ENCODE data around the gene ZDHHC9. TPM values are rescaled to one million over a fixed set of nuclear protein-coding genes. Genes with fewer than 3 reads are reported as not detected.

Gene ZDHHC9
- total RNA-seq, 3 donors from 2014 or later, result 21.8 to 36.2 (median 34.4) TPM

DNA sequence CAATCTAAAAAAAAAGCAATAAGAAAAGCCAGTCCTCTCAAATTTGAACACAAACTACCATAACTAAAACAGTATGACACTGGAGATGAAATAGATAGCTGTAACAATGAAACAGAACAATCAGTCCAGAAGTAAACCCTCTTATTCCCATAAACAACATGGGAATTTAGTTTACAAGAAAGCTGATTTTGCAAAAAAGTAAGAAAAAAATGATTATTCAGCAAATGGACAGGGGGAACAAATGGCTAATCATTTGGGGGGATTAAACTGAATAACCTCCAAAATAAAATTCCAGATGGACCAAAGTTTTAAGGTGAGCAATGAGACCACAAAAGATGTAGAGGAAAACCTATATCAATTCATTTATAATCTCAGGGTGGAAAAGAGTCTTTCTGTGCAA, 80.0 kb downstream of the ZDHHC9 start:
- intact Hi-C loops (cut with DNase I; ENCODE audit: low total_unique reads), result no loop called here
- no peaks in the 10 kb centered on the region for H3K27me3 ChIP-seq
- no peak overlapping the region for H3K4me3 ChIP-seq
- H3K9me3 ChIP-seq, result no peaks in the 10 kb centered on the region
- no peaks in the 10 kb centered on the region for H3K4me1 ChIP-seq
- no peak overlapping the region for H3K27ac ChIP-seq
- no peak for TF ChIP-seq POLR2AphosphoS5 (IDR thresholded peaks at IDR 0.05)
- no peak for TF ChIP-seq POLR2A (IDR thresholded peaks at IDR 0.05)
- no peak for TF ChIP-seq CTCF (IDR thresholded peaks at IDR 0.05)
- H3K36me3 ChIP-seq, result no peaks in the 10 kb centered on the region
- DNase-seq (ENCODE audit: low spot score in 2 of 2), result no peak

DNA sequence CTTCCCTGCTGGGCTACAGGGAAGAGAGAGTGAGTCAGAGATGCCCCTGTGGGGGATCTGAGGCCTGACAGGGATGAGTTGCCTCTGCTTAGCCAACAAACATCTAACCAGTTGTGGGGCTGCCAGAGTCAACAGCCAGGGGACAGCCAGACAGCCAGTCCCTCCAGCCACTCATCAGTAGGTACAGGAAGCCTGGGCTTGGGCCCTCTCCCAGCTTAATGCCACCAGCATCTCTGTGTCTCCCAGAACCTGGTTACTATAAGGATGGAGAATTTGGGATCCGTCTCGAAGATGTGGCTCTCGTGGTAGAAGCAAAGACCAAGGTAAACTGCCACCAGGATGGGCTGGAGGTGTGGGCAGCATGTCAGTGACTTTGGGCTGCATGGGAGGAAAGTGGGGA, 81.2 kb downstream of the ZDHHC9 start:
- no peaks in the 10 kb centered on the region for H3K4me1 ChIP-seq
- no peak for TF ChIP-seq POLR2AphosphoS5 (IDR thresholded peaks at IDR 0.05)
- no peaks in the 10 kb centered on the region for H3K36me3 ChIP-seq
- intact Hi-C loops (cut with DNase I; ENCODE audit: low total_unique reads), result no loop called here
- no peaks in the 10 kb centered on the region for H3K9me3 ChIP-seq
- no peaks in the 10 kb centered on the region for H3K27me3 ChIP-seq
- no peak for DNase-seq (ENCODE audit: low spot score in 2 of 2)
- no peak overlapping the region for H3K4me3 ChIP-seq
- H3K27ac ChIP-seq, result no peak overlapping the region

GRCh38 chrX:129761596-129761995, 82.1 kb downstream of the ZDHHC9 start:
- no peak for TF ChIP-seq POLR2AphosphoS5 (IDR thresholded peaks at IDR 0.05)
- TF ChIP-seq POLR2A (IDR thresholded peaks at IDR 0.05), result no peak
- TF ChIP-seq CTCF (IDR thresholded peaks at IDR 0.05), result no peak
- no peak for DNase-seq (ENCODE audit: low spot score in 2 of 2)
- no peak overlapping the region for H3K27ac ChIP-seq
- no peaks in the 10 kb centered on the region for H3K36me3 ChIP-seq
- no peak overlapping the region for H3K4me3 ChIP-seq
- intact Hi-C loops (cut with DNase I; ENCODE audit: low total_unique reads), result no loop called here
- H3K27me3 ChIP-seq, result no peaks in the 10 kb centered on the region
- H3K9me3 ChIP-seq, result no peaks in the 10 kb centered on the region
- H3K4me1 ChIP-seq, result no peaks in the 10 kb centered on the region

- Histone ChIP-seq H3K27me3 (peaks cover 0 to 5% of the 10 kb centered on the region in 2 donors), H3K27ac (no peak overlapping the region), H3K36me3 (no peaks in the 10 kb centered on the region), H3K4me1 (no peaks in the 10 kb centered on the region), H3K4me3 (no peak overlapping the region), H3K9me3 (no peaks in the 10 kb centered on the region)
- TF ChIP-seq POLR2AphosphoS5 (IDR thresholded peaks at IDR 0.05) (no peak), POLR2A (IDR thresholded peaks at IDR 0.05) (no peak), CTCF (IDR thresholded peaks at IDR 0.05) (no peak)
- intact Hi-C loops (cut with DNase I; ENCODE audit: low total_unique reads), result no loop called here
- DNase-seq (ENCODE audit: low spot score in 2 of 2), result no peak
Observed at GRCh38 chrX:129760981-129761380, 82.7 kb downstream of the ZDHHC9 start.

DNA sequence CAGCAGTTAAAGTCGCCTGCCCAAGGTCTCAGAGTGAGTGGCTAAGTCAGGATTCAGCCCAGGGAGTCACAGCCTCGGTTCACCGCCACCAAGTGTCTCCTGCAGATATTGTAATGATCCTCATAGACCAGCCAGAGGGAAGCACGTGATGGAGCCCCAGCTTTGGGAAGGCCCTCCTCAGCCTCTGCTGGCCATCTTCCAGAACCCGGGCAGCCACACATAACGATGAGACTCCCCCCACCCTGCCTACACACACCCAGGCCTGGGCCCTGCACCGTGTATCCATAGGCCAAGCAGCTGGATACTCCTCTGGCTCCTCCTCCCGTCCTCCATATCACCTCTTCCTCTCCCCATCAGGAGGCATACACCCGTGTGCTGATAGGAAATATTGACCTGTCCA, 83.5 kb downstream of the ZDHHC9 start:
- intact Hi-C loops (cut with DNase I; ENCODE audit: low total_unique reads), result no loop called here
- H3K27ac ChIP-seq, result peak overlapping the region; percentile 63 to 78
- H3K36me3 ChIP-seq, result no peaks in the 10 kb centered on the region
- no peak for TF ChIP-seq CTCF (IDR thresholded peaks at IDR 0.05)
- TF ChIP-seq POLR2A (IDR thresholded peaks at IDR 0.05), result no peak
- no peak for DNase-seq (ENCODE audit: low spot score in 2 of 2)
- no peaks in the 10 kb centered on the region for H3K4me1 ChIP-seq
- peaks cover 0 to 14% of the 10 kb centered on the region in 2 donors for H3K27me3 ChIP-seq
- no peak overlapping the region for H3K4me3 ChIP-seq
- no peaks in the 10 kb centered on the region for H3K9me3 ChIP-seq

- no peaks in the 10 kb centered on the region for H3K4me1 ChIP-seq
- no peaks in the 10 kb centered on the region for H3K9me3 ChIP-seq
- TF ChIP-seq POLR2A (IDR thresholded peaks at IDR 0.05) (no peak), CTCF (IDR thresholded peaks at IDR 0.05) (no peak), POLR2AphosphoS5 (IDR thresholded peaks at IDR 0.05) (peak in 1 of 3 donors; percentile 43)
- intact Hi-C loops (cut with DNase I; ENCODE audit: low total_unique reads), result no loop called here
- peak in 1 of 2 donors; percentile 75 for DNase-seq (ENCODE audit: low spot score in 2 of 2)
- H3K36me3 ChIP-seq, result no peaks in the 10 kb centered on the region
- peaks cover 0 to 15% of the 10 kb centered on the region in 2 donors for H3K27me3 ChIP-seq
- H3K4me3 ChIP-seq, result no peak overlapping the region
- peak overlapping the region; percentile 63 to 78 for H3K27ac ChIP-seq
Observed at GRCh38 chrX:129759576-129760061, 84.1 kb downstream of the ZDHHC9 start.
